Esophagus (tissue), 2 donors: Measurements from ENCODE around the gene ISG15. TPM values are rescaled to one million over a fixed set of nuclear protein-coding genes. Genes with fewer than 3 reads are reported as not detected.
A peak's percentile ranks its signal among the peaks of the same experiment; 100 is the strongest.

Experiments used
- H3K27ac ChIP-seq, 2 donors: one replicate each; pipeline ENCODE4 v1.5.1; 2013; ENCODE audit warnings: low read depth in 2 of 2, mild to moderate bottlenecking in 2 of 2, inconsistent platforms in 1 of 2, low read length in 1 of 2, moderate library complexity in 1 of 2
- H3K27me3 ChIP-seq, 2 donors: one replicate each; pipeline ENCODE4 v1.6.1; 2013; ENCODE audit warnings: low read length in 2 of 2, control low read depth in 1 of 2, mild to moderate bottlenecking in 1 of 2; ENCODE audit not compliant: insufficient read depth in 2 of 2, control insufficient read depth in 1 of 2
- H3K36me3 ChIP-seq, 2 donors: one replicate each; pipeline ENCODE4 v1.6.1; 2013; ENCODE audit warnings: low read length in 1 of 2; ENCODE audit not compliant: control insufficient read depth in 2 of 2, insufficient read depth in 2 of 2
- H3K4me1 ChIP-seq, 2 donors: one replicate each; pipeline ENCODE4 v1.6.1; 2013; ENCODE audit warnings: low read length in 1 of 2; ENCODE audit not compliant: control insufficient read depth in 2 of 2, insufficient read depth in 2 of 2
- H3K4me3 ChIP-seq, 2 donors: one replicate each; pipeline ENCODE4 v1.5.1; 2013; ENCODE audit warnings: low read length in 2 of 2, mild to moderate bottlenecking in 2 of 2, low read depth in 1 of 2, moderate library complexity in 1 of 2
- H3K9me3 ChIP-seq, 2 donors: one replicate each; pipeline ENCODE4 v1.6.1; 2013; ENCODE audit warnings: mild to moderate bottlenecking in 2 of 2, low read depth in 1 of 2, low read length in 1 of 2, moderate library complexity in 1 of 2; ENCODE audit not compliant: control insufficient read depth in 2 of 2, insufficient read depth in 1 of 2
- WGBS, 2 donors: extraction: QIAGEN DNeasy Blood & Tissue Kit; methylation state at CpG; one replicate each; pipeline ENCODE4 v1.1.7; 2013; 5-methylcytosine and 5-hydroxymethylcytosine counted together
- polyA plus RNA-seq, 2 donors: library from polyadenylated mRNA; stranded (reverse); fragments of 200-250 nt; gene quantifications; one replicate each; pipeline ENCODE4 v1.2.3, GENCODE V29; 2013
- donor health status: healthy with polysubstance abuse.
- donor health status: Bipolar disorder and iron deficiency.

Gene ISG15
- polyA plus RNA-seq: 10 to 100 TPM; 17.8 to 40.7 TPM

DNA sequence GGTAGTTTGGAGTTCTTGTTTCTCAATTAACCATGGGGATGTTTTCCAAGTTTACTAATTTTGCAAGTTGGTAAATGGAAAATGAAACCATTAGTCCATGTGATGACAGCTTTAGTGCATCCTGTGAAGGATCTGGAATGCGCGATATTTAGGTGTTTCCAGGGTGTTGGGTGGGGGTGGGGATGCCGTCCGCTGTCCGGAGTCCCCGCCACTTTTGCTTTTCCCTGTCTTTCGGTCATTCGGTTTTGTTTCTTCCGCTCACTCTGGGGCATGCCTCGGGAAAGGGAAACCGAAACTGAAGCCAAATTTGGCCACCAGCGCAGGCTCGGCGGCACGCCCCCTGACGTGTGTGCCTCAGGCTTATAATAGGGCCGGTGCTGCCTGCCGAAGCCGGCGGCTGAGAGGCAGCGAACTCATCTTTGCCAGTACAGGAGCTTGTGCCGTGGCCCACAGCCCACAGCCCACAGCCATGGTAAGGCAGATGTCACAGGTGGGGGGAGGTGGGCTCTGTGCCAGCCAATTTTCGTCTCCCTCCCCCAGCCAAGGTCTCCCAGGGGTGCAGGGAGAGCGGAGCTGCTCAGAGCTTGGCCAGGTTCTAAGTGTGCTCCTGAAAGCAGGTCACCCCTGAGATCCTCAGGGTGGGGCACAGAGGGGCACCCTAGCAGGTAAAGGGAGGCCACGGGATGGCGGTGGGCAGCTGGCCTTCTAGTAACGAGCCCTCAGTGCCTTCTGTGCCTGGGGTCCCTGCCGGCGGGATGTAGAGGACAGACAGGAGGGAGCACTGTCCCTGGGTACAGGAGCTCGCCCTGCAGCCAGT lies at the start of gene ISG15:
ISG15 (plus strand) TSS at position 393 of the 817 bp plus-strand sequence; CDS start at position 470, 77 bp downstream.
- H3K9me3 ChIP-seq: no peaks in the 10 kb centered on the region
- peak within 1 kb of the TSS; percentile 55 to 76 for H3K4me3 ChIP-seq
- no peaks in the 10 kb centered on the region for H3K36me3 ChIP-seq
- H3K27me3 ChIP-seq: no peaks in the 10 kb centered on the region
- peaks cover 2 to 9% of the 10 kb centered on the region in 2 donors for H3K4me1 ChIP-seq
- H3K27ac ChIP-seq: peak within 1 kb of the TSS; percentile 81 to 90
- WGBS, 2 donors: 3 to 4% methylated on average over 29 to 30 of the region's 30 CpGs

DNA sequence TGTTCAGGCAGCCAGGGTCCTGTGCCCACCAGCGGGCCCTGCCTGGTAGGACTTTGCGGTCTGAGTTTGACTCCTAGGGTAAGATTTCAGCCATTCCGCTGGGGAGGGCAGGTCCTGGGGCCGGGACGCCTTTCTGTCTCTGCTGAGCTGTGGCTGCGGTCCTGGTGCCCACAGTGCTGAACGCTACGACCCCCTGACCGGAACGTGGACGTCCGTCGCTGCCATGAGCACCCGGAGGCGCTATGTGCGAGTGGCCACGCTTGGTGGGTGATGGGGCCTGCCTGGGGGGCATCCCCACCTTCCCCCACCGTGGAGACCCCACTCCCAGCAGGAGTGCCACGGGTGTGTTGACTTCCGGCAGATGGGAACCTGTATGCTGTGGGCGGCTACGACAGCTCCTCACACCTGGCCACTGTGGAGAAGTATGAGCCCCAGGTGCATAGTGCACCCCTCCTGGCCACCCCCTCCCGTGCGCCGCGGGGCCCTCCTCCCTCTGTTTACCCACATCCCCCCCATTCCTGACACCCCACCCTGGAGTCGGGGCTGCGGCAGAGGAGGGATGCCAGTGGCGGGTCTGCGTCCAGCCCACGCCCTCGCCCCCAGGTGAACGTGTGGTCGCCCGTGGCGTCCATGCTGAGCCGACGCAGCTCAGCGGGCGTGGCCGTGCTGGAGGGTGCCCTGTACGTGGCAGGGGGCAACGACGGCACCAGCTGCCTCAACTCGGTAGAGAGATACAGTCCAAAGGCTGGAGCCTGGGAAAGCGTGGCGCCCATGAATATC lies 49.4 kb upstream of the ISG15 start:
- H3K36me3 ChIP-seq: peaks cover 0 to 21% of the 10 kb centered on the region in 2 donors
- WGBS, 2 donors: 85 to 92% methylated on average over 45 to 47 of the region's 47 CpGs
- peaks cover 0 to 22% of the 10 kb centered on the region in 2 donors for H3K4me1 ChIP-seq
- no peaks in the 10 kb centered on the region for H3K9me3 ChIP-seq
- H3K4me3 ChIP-seq: no peak overlapping the region
- no peaks in the 10 kb centered on the region for H3K27me3 ChIP-seq
- H3K27ac ChIP-seq: no peak overlapping the region

DNA sequence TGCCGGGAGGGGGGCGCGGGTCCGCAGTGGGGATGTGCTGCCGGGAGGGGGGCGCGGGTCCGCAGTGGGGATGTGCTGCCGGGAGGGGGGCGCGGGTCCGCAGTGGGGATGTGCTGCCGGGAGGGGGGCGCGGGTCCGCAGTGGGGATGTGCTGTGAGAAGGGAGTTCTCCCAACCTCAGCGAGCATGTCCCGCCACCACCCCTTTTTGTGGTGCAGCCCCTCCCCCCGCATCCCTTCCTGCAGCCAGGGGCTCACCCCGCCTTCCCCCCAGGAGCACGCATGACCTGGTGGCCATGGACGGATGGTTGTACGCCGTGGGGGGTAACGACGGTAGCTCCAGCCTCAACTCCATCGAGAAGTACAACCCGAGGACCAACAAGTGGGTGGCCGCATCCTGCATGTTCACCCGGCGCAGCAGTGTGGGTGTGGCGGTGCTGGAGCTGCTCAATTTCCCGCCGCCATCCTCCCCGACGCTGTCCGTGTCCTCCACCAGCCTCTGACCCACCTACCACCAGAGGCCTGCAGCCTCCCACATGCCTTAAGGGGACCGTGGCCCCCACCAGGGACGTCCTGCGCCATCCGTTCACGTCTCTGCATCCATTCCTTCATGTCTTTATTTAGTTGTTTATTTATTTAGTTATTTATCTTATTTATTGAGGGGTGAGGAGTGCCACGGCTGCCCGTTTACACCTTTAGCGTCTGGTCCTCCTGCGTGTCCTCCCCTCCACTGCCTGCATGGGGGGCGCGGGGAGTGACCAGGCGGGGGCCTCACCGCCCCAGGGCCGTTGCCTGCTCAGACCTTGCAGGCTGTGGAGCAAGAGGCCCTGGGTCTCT lies 48.4 kb upstream of the ISG15 start:
- WGBS, 2 donors: 92% methylated on average over 33 to 42 of the region's 51 CpGs
- peak overlapping the region in 1 of 2 donors; percentile 98 for H3K27ac ChIP-seq
- H3K36me3 ChIP-seq: peaks cover 0 to 21% of the 10 kb centered on the region in 2 donors
- no peaks in the 10 kb centered on the region for H3K27me3 ChIP-seq
- no peaks in the 10 kb centered on the region for H3K9me3 ChIP-seq
- H3K4me1 ChIP-seq: peaks cover 0 to 22% of the 10 kb centered on the region in 2 donors
- H3K4me3 ChIP-seq: no peak overlapping the region

DNA sequence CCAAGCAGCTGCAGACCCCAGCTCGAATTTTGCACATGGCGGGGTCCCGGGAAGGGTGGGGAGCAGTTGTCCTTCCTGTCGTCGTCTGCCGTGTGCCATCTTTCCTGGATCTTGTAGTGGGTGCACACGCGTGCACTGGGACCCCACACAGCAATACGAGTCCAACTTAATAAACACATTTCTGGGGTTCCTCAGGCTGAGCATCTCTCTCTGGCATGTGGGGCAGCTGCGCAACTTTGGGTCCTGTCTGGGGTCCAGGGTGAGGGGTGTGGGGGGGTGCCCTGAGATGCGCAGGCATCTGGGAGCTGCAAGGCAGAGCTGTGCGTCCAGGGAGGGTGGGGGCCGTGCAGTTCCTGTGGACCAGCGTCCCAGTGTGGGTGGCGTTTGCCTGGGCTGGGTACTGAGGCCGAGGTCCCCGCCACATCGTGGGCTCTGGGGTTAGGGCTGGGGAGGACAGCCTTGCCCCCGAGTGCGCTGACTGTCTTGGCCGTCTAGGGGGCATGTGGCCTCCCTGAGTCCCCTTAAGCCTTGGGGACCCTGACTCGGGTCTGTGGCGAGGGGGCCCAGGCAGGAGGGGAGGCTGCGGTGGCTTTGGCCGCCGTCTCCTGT lies 47.7 kb upstream of the ISG15 start:
- Histone ChIP-seq H3K9me3 (no peaks in the 10 kb centered on the region), H3K4me1 (peaks cover 0 to 26% of the 10 kb centered on the region in 2 donors), H3K27ac (peak overlapping the region; percentile 97 to 98), H3K4me3 (peak overlapping the region; percentile 69 to 83), H3K27me3 (no peaks in the 10 kb centered on the region), H3K36me3 (peaks cover 0 to 21% of the 10 kb centered on the region in 2 donors)
- WGBS, 2 donors: 74 to 78% methylated on average over 24 to 26 of the region's 26 CpGs

DNA sequence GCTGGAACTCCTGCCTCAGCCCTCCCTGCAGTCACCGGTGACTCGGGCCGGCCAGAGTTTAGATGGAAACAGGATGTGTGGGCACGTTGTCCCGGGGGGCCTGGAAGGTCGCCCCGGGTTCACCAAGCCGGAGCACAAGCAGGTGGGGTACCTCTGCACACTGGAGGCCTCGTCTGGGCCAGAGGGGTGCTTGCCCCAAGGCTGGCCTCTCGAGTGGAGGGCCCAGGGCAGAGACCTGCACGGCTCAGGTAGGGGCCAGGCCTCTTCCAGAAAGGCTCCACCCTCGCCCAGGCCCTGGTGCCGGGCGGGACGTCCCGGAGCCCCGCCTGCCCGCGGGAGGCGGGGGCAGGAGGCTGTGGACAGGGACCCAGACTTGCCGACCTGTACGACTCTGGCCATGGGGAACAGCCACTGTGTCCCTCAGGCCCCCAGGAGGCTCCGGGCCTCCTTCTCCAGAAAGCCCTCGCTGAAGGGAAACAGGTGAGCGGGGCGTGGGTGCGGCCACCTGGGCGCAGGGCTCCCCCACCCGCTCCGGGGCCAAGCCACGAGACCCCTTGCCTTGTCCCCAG lies 47.1 kb upstream of the ISG15 start, which contains the start of gene PLEKHN1:
PLEKHN1 (plus strand) TSS at position 348 of the 569 bp plus-strand sequence; CDS start at position 398, 50 bp downstream.
- peak within 1 kb of the TSS; percentile 69 to 83 for H3K4me3 ChIP-seq
- 5 to 6% methylated on average over 31 of the region's 31 CpGs for WGBS, 2 donors
- H3K27me3 ChIP-seq: no peaks in the 10 kb centered on the region
- peaks cover 0 to 29% of the 10 kb centered on the region in 2 donors for H3K4me1 ChIP-seq
- peaks cover 0 to 21% of the 10 kb centered on the region in 2 donors for H3K36me3 ChIP-seq
- peak within 1 kb of the TSS; percentile 97 to 98 for H3K27ac ChIP-seq
- no peaks in the 10 kb centered on the region for H3K9me3 ChIP-seq

DNA sequence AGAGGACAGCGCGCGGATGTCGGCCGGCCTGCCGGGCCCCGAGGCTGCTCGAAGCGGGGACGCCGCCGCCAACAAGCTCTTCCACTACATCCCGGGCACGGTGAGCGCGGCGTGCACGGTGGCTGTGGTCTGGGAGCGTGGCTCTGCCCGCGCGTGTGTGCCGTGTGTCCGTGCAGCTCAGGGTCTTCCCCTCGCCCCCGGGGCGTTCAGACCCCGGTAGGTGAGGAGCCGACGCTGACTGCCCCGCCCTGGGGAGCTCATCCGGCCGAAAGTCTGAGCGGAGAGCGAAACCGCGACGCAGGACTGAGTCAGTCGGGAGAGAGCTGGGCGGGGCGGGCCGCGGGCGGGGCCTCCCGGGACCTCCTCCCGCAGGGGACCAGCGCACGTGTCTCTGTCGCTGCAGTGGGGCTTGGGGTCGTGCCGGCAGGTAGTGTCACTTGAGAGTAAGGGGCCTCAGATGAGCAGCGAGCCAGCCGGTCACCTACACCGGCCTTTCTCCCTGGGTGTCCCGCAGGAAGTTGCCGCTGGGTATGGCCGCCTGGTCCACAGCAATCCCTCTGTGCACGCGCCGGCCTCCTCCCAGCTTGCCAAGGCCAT lies 46.5 kb upstream of the ISG15 start:
- WGBS, 2 donors: 0% methylated on average over 50 to 60 of the region's 60 CpGs

DNA sequence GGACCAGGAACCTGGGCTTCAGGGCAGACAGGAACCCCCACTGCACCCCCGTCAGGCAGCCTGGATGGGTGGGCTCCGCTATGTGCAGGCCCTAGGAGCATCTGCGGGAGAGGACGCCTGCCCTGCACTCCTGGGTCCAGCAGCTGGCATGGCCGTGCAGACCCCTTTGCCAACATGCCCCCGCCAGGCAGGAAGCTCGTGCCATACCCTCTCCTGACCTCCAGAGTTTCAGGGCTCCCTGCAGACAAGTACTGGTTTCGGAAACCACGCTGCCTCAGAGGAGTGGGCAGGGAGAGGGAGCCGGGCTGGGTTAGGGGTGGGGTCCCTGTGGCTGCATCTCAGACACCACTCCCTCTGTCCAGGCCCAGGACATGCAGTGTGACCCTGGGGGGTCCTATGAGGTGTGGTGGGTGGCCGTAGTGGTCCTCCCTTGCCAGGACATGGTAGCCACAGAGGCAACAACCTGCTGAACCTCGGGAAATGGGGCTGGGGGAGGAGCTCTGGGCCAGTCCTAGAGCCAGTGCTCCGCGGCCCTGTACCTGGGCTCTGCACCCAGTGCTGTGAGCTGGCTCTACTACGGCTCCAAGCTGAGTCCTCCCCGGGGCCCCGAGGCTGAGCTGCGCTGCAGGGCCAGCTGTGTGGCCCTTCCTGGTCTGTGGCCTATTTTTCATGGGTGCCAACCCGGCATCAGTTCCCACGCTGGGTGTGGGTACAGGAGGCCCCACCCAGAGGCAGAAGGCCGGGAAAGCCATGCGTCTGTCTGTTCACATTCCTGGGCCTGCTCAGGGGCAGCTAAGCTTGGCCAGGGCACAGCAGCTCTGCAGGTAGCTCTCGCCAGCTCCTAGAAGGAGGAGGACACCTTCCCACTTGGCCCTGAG lies 45.6 kb upstream of the ISG15 start:
- H3K9me3 ChIP-seq: no peaks in the 10 kb centered on the region
- H3K36me3 ChIP-seq: peaks cover 0 to 19% of the 10 kb centered on the region in 2 donors
- peaks cover 0 to 32% of the 10 kb centered on the region in 2 donors for H3K4me1 ChIP-seq
- WGBS, 2 donors: 57 to 59% methylated on average over 23 of the region's 23 CpGs
- no peaks in the 10 kb centered on the region for H3K27me3 ChIP-seq
- H3K4me3 ChIP-seq: peak overlapping the region; percentile 69 to 83
- H3K27ac ChIP-seq: peak overlapping the region; percentile 97 to 98

More for the DNA sequence above, 46.5 kb upstream of the ISG15 start:
- Histone ChIP-seq H3K4me1 (peaks cover 0 to 29% of the 10 kb centered on the region in 2 donors), H3K4me3 (peak overlapping the region; percentile 69 to 83), H3K27ac (peak overlapping the region; percentile 97 to 98), H3K9me3 (no peaks in the 10 kb centered on the region), H3K36me3 (peaks cover 0 to 21% of the 10 kb centered on the region in 2 donors), H3K27me3 (no peaks in the 10 kb centered on the region)
